ENCODE measurements around the gene WDR54.
"Not testable (repeated sequence)": the region's sequence is repeated elsewhere in the genome, so short reads cannot be mapped to it uniquely, and the experiment has no call there.

WDR54 gene

GRCh38 chr2:74430502-74430901, 9.0 kb downstream of the WDR54 start:
- no peak for DNase-seq

- DNase-seq, result no peak
These were observed 14.7 kb downstream of the WDR54 start for GRCh38 chr2:74436111-74436805.

- no peak for DNase-seq
These were observed 15.5 kb downstream of the WDR54 start for GRCh38 chr2:74436848-74437695.

GRCh38 chr2:74438248-74438647, 16.7 kb downstream of the WDR54 start:
- no peak for DNase-seq

- DNase-seq, result no peak
These were observed 17.8 kb downstream of the WDR54 start for GRCh38 chr2:74439373-74439772.

GRCh38 chr2:74439803-74440377, 18.4 kb downstream of the WDR54 start:
- peak; percentile 12 for DNase-seq

- peak; percentile 34 for DNase-seq
These were observed 19.0 kb downstream of the WDR54 start for GRCh38 chr2:74440378-74441169.

- no peak for DNase-seq
These were observed 19.7 kb downstream of the WDR54 start for GRCh38 chr2:74441170-74441689.

GRCh38 chr2:74441690-74442482, 20.4 kb downstream of the WDR54 start, which contains the start of gene RTKN:
Gene RTKN, minus strand, starts transcription at chr2:74441937. Its CDS starts 121 bp downstream, at chr2:74441816.
- no peak for DNase-seq

- DNase-seq, result not testable (repeated sequence)
These were observed 21.2 kb downstream of the WDR54 start for GRCh38 chr2:74442483-74443297.

- no peak for DNase-seq
These were observed 23.2 kb downstream of the WDR54 start for GRCh38 chr2:74444498-74445318.

- no peak for DNase-seq
These were observed 25.9 kb downstream of the WDR54 start for GRCh38 chr2:74447230-74447999.

- DNase-seq, result no peak
These were observed 27.2 kb downstream of the WDR54 start for GRCh38 chr2:74448771-74449170.

GRCh38 chr2:74450570-74451190, 29.1 kb downstream of the WDR54 start:
- no peak for DNase-seq

- DNase-seq, result peak; percentile 92
These were observed 33.4 kb downstream of the WDR54 start, which contains the start of gene INO80B for GRCh38 chr2:74454654-74455511. Gene INO80B, plus strand, starts transcription at chr2:74455087. Its CDS starts 30 bp downstream, at chr2:74455117.

- no peak for DNase-seq
These were observed 35.6 kb downstream of the WDR54 start for GRCh38 chr2:74457129-74457548.

- DNase-seq, result peak; percentile 18
These were observed 36.1 kb downstream of the WDR54 start for GRCh38 chr2:74457549-74458131.

All from GOT3 (cell line).